ENCODE results near the gene ANKEF1. TPM values are rescaled to one million over a fixed set of nuclear protein-coding genes. Genes with fewer than 3 reads are reported as not detected.

The ANKEF1 gene
- total and polyA plus RNA-seq, 2 experiments from 2014 or later = 4.7 to 9.7 TPM

DNA sequence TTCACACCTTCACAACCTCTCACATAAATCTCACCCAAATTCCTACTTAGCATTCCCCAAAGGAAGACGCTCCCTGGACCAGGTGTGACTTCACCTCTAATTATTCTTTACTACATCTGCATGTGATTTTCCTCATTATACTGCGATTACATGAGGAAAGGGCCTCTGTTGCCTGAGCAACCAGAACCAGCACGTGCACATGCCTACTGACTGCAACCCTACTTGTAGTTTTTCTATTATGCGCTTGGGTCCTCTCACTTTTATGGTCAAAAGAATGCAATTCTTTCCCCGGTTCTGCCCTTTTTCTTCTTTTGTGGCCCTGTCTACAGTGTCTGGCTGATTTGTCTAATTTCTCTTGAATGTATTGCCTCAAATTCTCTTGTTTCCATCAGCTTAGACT, 20.4 kb upstream of the ANKEF1 start (continued):
- TF ChIP-seq, protein P1, sequence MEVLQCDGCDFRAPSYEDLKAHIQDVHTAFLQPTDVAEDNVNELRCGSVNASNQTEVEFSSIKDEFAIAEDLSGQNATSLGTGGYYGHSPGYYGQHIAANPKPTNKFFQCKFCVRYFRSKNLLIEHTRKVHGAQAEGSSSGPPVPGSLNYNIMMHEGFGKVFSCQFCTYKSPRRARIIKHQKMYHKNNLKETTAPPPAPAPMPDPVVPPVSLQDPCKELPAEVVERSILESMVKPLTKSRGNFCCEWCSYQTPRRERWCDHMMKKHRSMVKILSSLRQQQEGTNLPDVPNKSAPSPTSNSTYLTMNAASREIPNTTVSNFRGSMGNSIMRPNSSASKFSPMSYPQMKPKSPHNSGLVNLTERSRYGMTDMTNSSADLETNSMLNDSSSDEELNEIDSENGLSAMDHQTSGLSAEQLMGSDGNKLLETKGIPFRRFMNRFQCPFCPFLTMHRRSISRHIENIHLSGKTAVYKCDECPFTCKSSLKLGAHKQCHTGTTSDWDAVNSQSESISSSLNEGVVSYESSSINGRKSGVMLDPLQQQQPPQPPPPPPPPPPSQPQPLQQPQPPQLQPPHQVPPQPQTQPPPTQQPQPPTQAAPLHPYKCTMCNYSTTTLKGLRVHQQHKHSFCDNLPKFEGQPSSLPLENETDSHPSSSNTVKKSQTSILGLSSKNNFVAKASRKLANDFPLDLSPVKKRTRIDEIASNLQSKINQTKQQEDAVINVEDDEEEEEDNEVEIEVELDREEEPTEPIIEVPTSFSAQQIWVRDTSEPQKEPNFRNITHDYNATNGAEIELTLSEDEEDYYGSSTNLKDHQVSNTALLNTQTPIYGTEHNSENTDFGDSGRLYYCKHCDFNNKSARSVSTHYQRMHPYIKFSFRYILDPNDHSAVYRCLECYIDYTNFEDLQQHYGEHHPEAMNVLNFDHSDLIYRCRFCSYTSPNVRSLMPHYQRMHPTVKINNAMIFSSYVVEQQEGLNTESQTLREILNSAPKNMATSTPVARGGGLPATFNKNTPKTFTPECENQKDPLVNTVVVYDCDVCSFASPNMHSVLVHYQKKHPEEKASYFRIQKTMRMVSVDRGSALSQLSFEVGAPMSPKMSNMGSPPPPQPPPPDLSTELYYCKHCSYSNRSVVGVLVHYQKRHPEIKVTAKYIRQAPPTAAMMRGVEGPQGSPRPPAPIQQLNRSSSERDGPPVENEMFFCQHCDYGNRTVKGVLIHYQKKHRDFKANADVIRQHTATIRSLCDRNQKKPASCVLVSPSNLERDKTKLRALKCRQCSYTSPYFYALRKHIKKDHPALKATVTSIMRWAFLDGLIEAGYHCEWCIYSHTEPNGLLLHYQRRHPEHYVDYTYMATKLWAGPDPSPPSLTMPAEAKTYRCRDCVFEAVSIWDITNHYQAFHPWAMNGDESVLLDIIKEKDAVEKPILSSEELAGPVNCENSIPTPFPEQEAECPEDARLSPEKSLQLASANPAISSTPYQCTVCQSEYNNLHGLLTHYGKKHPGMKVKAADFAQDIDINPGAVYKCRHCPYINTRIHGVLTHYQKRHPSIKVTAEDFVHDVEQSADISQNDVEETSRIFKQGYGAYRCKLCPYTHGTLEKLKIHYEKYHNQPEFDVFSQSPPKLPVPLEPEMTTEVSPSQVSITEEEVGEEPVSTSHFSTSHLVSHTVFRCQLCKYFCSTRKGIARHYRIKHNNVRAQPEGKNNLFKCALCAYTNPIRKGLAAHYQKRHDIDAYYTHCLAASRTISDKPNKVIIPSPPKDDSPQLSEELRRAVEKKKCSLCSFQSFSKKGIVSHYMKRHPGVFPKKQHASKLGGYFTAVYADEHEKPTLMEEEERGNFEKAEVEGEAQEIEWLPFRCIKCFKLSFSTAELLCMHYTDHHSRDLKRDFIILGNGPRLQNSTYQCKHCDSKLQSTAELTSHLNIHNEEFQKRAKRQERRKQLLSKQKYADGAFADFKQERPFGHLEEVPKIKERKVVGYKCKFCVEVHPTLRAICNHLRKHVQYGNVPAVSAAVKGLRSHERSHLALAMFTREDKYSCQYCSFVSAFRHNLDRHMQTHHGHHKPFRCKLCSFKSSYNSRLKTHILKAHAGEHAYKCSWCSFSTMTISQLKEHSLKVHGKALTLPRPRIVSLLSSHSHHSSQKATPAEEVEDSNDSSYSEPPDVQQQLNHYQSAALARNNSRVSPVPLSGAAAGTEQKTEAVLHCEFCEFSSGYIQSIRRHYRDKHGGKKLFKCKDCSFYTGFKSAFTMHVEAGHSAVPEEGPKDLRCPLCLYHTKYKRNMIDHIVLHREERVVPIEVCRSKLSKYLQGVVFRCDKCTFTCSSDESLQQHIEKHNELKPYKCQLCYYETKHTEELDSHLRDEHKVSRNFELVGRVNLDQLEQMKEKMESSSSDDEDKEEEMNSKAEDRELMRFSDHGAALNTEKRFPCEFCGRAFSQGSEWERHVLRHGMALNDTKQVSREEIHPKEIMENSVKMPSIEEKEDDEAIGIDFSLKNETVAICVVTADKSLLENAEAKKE (CRISPR knock-in tag; IDR thresholded peaks at IDR 0.05) = no peak

DNA sequence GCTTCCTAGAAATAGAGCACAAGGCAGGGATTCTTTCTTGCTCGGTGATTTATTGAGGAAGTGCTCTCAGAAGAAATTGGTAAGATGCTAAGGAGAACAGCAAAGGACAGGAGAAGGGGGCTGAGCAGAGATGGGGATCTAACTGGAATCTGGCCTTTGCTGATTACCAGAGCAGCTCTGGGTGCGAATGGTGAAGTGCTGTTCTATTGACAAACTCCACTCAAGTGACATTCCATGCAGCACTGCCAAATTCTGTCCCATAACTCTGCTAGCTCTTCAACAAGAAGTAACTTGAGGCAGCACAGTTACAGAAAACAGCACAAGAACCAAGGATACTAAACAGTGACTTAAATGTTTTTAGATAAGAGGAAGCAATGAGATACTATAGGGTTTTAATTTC, 13.8 kb upstream of the ANKEF1 start:
- no peak for DNase-seq (ENCODE audit: low spot score)
- no peak overlapping the region for H3K27ac ChIP-seq (ENCODE audit: low read depth)
- no peaks in the 10 kb centered on the region for H3K4me1 ChIP-seq (ENCODE audit: insufficient read depth)
- no peaks in the 10 kb centered on the region for H3K4me1 Mint-ChIP-seq
- no peak for ATAC-seq
- no peaks in the 10 kb centered on the region for H3K79me2 ChIP-seq (replicated peaks; ENCODE audit: insufficient read depth)
- no peak overlapping the region for H3K4me2 ChIP-seq
- no peak overlapping the region for H3K27ac Mint-ChIP-seq
- H3K27me3 ChIP-seq (ENCODE audit: insufficient read depth) = no peaks in the 10 kb centered on the region
- H4K20me1 ChIP-seq (replicated peaks; ENCODE audit: insufficient read depth) = no peaks in the 10 kb centered on the region
- no peak overlapping the region for H3K4me3 ChIP-seq
- no peaks in the 10 kb centered on the region for H3K27me3 Mint-ChIP-seq (ENCODE audit: insufficient read depth, low read depth, poor library complexity)
- no peak overlapping the region for H3K4me3 Mint-ChIP-seq
- no peak overlapping the region for H2AFZ ChIP-seq
- no peaks in the 10 kb centered on the region for H3K36me3 ChIP-seq (ENCODE audit: insufficient read depth)
- no peaks in the 10 kb centered on the region for H3K36me3 Mint-ChIP-seq (ENCODE audit: low read depth)
- H3F3A ChIP-seq (replicated peaks; ENCODE audit: low read depth) = no peaks in the 10 kb centered on the region
- no peaks in the 10 kb centered on the region for H3K9me2 ChIP-seq (ENCODE audit: insufficient read depth)
- no peaks in the 10 kb centered on the region for H3K9me3 Mint-ChIP-seq
- TF ChIP-seq, protein P1 (CRISPR knock-in tag; IDR thresholded peaks at IDR 0.05) = no peak
- TF ChIP-seq, protein P2, sequence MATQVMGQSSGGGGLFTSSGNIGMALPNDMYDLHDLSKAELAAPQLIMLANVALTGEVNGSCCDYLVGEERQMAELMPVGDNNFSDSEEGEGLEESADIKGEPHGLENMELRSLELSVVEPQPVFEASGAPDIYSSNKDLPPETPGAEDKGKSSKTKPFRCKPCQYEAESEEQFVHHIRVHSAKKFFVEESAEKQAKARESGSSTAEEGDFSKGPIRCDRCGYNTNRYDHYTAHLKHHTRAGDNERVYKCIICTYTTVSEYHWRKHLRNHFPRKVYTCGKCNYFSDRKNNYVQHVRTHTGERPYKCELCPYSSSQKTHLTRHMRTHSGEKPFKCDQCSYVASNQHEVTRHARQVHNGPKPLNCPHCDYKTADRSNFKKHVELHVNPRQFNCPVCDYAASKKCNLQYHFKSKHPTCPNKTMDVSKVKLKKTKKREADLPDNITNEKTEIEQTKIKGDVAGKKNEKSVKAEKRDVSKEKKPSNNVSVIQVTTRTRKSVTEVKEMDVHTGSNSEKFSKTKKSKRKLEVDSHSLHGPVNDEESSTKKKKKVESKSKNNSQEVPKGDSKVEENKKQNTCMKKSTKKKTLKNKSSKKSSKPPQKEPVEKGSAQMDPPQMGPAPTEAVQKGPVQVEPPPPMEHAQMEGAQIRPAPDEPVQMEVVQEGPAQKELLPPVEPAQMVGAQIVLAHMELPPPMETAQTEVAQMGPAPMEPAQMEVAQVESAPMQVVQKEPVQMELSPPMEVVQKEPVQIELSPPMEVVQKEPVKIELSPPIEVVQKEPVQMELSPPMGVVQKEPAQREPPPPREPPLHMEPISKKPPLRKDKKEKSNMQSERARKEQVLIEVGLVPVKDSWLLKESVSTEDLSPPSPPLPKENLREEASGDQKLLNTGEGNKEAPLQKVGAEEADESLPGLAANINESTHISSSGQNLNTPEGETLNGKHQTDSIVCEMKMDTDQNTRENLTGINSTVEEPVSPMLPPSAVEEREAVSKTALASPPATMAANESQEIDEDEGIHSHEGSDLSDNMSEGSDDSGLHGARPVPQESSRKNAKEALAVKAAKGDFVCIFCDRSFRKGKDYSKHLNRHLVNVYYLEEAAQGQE (IDR thresholded peaks at IDR 0.05; ENCODE audit: unreplicated experiment) = no peak
- TF ChIP-seq ZNF114 (CRISPR knock-in tag; IDR thresholded peaks at IDR 0.05) (no peak), JUNB (IDR thresholded peaks at IDR 0.05; ENCODE audit: unreplicated experiment) (no peak), POLR2AphosphoS5 (IDR thresholded peaks at IDR 0.05; ENCODE audit: low read depth) (no peak)
